RPMI7951 (cell line): Measurements from ENCODE around the gene AHDC1. TPM values are rescaled to one million over a fixed set of nuclear protein-coding genes. Genes with fewer than 3 reads are reported as not detected.
A peak's percentile ranks its signal among the peaks of the same experiment; 100 is the strongest.

Source experiments
- DNase-seq: peaks from one replicate; pipeline ENCODE4 v3.0.0-alpha.2; 2012; ENCODE audit warnings: low read depth
- total RNA-seq: library from RNA; depleted of rRNA; stranded (reverse); fragments of >200 nt; shearing (Covaris generic); gene quantifications from 2 replicates; pipeline ENCODE4 v1.2.3, GENCODE V29; 2014

The AHDC1 gene
- total RNA-seq, 1 experiment from 2014 or later, result 7.1 TPM

- no peak for DNase-seq
Measured at GRCh38 chr1:27615346-27616192, 11.6 kb upstream of the AHDC1 start.

GRCh38 chr1:27614625-27615344 is 10.8 kb upstream of the AHDC1 start:
- no peak for DNase-seq

GRCh38 chr1:27614043-27614624 is 10.2 kb upstream of the AHDC1 start:
- no peak for DNase-seq

GRCh38 chr1:27612718-27613117 is 8.8 kb upstream of the AHDC1 start:
- no peak for DNase-seq

GRCh38 chr1:27611450-27611849 is 7.5 kb upstream of the AHDC1 start:
- no peak for DNase-seq

- no peak for DNase-seq
Measured at GRCh38 chr1:27609618-27610240, 5.8 kb upstream of the AHDC1 start.

DNA sequence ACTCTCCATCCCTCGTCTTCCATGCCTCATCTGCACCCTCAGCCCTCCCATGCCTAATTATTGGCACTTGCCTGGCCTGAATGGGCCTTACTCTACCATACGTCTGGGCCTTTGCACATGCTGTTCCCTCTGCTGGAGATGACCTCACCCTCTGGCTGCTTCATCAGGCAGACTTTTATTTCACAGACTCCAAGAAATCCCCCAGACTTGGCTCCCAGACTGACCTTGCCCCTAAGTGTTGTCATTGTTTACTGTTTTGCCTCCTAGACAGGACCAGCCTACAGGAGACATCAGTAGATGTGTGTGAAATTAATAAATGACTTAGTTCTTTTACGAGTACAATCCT is 5.2 kb upstream of the AHDC1 start:
- no peak for DNase-seq

DNA sequence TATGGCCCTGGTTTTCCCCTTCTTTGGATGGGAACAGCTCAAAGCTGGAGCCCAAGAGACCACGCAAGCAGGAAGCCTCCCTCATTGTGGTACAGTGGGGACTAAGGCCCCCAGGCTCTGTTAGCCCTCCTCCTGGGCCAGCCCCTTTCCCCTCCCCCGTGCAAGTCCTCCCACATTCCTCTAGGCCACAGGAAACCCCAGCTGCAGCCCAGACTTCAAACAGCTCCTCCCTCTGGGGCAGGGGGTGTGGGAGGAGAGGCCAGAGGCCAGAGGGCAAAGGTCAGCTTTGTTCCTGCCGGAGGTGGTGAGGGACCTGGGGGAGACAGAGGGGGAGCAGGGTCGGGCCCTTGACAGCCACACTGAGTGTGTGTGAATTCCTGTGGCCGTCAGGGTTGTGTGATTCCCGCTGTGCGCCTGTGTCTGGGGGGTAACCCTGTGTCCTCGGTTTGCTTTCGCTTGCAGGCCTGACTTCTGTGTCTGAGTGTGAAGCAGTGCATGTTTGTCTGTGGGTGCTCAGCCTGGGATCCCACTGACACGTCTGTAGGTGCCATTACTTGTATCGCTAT is 3.4 kb upstream of the AHDC1 start:
- peak; percentile 49 for DNase-seq

DNA sequence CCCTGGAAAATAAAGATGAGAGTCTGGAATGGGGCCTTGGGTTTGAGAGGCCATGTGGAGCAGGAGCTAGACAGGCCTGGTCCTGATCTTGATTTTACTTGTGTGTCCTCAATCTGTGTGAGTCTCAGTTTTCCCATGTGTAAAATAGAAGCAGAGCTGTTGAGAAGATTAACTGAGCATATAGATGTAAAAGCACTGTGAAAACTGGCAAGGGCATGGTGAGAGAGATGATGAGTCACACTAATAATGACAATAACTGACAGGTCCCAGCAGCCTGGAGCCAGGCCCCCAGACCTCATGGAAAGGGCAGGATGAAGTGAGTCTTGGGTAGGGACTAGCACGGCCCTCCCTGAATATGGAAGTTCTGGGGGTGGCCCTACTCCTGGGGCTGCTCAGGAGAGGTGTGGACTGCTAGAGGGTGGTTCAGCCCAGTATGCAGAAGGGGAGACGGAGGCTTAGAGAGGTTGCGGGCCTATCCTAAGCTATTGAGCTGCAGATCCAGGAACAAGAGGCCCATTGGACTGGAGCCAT is 2.8 kb upstream of the AHDC1 start:
- peak; percentile 39 for DNase-seq

GRCh38 chr1:27605796-27606707 is 2.1 kb upstream of the AHDC1 start:
- peak; percentile 60 for DNase-seq

DNA sequence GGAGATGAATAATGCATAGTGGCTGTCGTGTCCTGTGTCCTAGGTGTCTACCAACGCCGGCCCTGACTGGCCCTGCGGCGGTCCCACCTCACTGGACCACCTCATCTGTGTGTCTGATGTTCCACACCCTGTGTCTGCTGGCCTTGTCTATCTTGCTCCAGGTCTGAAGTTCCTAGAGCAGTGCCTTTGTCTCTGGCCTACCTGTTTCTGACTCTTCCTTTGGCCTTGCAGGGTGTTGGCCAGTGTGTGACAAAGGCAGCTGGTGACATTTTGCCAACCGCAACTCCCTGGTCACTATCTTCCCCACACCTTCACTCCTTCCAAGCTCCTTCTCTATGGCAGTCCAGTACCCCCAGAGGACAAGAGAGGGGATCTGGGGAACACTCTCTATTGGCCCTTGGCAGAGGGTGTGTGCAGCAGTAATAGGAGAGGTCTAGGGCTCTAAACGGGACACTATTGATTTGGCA is 1.4 kb upstream of the AHDC1 start:
- no peak for DNase-seq

DNA sequence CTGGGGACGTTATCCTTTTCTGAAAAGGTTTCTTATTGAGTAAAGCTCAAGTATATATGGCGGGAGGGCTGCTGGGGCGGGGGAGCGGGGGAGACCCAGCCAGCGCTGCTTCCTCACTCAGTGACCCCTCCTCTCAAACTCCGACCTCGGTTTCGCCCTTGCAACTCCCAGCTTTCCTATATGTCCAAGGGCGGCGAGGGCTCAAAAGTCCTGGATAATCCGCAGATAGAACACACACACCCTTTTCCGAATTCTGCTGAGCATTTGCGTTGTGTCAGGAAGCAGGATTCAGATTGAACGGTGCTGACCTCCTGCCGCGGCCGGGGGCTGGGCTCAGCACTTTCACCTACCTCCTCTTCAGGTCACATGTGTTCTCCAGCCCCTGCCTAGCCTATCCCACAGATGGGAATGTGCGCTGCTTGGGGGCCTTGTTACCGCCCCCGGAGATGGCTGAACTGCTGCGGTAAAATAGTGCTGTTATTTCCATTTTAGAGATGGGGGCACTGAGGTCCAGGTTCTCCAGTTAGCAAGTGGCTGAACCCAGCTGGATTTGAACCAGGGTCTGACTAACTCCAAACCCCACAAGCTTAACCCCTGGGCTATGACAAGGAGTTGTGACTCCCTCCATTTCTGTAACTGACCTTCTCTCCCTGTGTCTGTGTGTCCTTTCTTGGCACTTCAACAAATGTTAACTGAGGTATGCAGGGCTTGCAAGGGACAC is 795 bp upstream of the AHDC1 start:
- no peak for DNase-seq

DNA sequence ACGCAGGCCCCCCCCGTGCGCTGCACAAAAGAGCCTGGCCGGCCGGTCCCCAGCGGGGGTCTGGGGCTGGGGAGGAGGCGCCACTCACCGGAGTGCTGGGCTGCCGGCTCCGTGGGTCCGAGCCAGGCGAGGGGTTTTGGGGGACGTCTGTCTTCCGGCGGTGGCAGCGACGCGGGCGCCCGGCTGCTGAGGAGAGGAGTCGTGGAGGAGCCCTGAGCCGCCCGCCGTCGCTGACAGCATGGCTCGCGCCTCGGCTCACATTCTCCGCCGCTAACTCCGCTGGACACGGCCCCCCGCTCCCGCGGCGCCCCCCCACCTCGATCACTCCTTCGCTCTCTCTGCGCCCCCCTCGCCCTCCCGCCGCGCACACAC is 649 bp downstream of the AHDC1 start:
- DNase-seq, result no peak

- DNase-seq, result no peak
Measured at GRCh38 chr1:27602462-27603308, 1.3 kb downstream of the AHDC1 start.

DNA sequence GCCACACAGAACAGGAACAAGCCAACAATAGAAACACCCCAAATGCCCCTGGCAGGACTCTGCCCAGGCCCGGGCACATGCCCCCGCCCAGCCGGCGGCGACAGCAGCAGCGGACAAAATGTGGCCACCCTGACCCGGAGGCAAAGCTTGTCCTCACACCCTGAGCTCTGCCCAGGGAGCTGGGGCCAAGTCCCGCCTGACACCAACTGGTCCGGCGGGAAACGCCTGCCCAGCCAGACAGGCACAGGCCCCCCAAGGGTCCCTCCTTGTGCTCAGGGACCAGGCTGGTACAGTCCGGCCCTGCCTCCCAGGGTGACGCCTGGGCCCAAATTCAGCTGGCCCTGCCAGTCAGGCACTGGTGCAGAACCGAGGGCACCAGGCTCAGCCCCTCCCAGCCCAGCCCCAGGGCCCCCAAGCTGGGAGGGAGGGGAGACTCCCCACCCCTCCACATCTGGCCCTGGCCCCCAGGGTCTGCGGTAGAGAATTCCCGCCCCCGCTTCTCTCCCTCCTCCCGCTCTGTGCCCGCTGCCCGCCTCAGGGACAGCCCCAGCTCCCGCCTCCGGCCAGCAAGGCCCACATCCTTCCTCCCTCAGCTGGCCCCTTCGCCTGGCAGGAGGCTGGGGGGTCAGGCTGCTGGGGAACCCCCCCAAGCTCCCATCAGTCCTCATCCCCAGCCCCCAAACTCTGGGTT is 2.0 kb downstream of the AHDC1 start:
- DNase-seq, result peak; percentile 85

DNA sequence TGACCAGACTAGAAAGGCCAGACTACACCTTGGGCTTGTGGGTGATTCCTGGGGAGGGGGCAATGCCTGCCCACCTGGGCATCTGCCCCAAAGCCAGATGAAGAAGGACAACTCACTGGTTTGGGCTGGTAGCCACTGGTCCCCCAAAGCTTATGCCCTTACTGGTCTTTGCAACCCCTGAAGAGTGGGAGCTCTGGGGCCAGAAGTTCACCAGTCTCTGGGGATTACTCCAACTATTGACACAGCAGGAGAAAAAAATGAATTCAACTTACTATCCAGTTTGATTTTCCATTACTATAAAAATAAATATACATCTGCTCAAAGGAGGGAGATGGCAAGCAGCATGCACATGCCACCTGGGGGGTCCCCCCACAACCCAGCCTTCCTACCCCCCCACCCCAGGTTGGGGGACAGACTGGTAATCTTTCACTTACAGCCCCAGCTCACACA is 2.6 kb downstream of the AHDC1 start:
- no peak for DNase-seq

DNA sequence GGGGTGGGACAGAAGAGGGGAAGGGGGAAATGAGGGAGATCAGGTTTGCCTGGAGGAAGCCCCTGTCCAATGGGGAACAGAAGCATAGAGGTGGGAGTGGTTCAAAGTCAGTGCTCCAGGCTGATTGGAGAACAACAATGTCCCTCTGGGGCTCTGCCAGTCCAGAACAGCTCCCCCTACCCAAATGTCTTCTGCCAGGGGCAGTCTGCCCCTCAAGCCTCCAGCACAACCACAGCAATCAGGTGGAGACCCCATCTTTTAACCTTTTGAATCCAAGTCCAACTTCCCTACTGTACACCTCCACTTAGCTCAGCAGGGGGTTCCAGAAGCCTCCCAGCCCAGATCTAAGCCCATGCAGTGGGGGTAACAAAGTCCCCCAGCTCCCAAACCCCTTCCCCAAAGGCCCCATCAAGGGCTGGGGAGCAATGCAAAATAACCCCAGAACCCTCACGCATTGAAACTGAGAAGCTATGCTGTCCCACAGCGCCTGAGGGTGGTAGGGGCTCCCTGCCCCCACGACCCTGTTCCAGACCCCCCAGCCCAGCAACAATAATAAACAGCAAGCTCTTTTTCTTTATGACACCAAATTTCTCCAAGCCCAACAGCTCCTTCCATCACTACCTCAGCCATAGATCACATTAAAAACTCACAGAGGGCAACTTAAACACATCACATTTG is 3.3 kb downstream of the AHDC1 start:
- no peak for DNase-seq
